Measurements from ENCODE around the gene DYSF. TPM values are rescaled to one million over a fixed set of nuclear protein-coding genes. Genes with fewer than 3 reads are reported as not detected.

Gene DYSF
- total RNA-seq, 4 donors from 2014 or later, result 4.2 to 26.6 (median 16.2) TPM

GRCh38 chr2:71458413-71459083 lies 5.2 kb downstream of the DYSF start:
- TF ChIP-seq CTCF (IDR thresholded peaks at IDR 0.05; ENCODE audit: low read depth), result no peak

DNA sequence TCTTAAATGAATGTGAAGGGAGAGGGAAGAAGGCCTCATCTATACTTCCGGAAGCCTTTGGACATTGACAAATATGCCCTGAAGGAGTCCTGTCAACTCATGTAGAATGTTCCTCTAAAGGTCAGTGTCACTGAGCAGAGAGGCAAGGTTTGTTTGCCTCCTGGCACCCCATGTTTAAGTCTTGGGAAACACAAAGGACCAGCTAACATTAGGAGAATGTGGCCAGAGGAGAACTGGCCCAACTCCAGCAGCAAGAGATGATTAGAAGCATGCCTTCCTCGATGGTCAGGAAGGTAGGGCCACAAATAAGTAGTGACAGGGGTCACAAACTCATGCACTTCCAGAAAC lies 5.7 kb downstream of the DYSF start:
- TF ChIP-seq CTCF (IDR thresholded peaks at IDR 0.05; ENCODE audit: low read depth), result no peak

GRCh38 chr2:71460056-71460455 lies 6.7 kb downstream of the DYSF start:
- no peak for TF ChIP-seq CTCF (IDR thresholded peaks at IDR 0.05; ENCODE audit: low read depth)

DNA sequence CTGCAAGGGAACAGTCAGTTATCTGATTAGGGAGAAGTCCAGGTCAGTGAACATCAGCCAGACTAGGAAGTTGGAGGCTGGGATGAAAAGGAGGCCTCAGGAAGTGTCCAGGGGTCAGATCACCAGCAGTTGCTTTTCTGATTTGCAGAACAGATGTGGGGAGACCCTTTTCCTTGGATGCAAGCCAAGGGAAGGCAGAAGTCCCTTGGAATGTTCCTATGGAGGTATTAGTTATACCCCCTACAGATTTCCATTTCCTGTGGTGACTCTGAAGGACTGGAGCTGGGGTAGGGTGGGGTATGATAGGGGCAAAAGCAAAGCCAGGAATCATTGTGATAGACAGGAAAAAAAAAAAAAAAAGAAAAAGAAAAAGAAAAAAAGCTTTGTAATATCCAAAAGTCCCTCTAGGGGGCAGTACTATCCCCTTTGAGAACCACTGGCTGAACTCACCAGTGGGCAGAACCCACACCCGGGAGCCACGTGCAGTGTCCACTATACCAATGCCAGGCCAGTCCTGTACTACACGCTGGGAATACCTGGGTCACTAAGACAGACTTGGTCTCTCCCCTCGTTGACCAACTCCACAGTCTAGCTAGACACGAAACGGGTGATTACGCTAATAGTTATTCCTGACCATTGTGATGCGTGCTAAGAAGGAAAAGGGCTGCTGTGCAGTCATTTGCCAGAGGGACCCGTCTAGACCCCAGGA lies 7.4 kb downstream of the DYSF start:
- TF ChIP-seq CTCF (IDR thresholded peaks at IDR 0.05; ENCODE audit: low read depth), result no peak

GRCh38 chr2:71461304-71461671 lies 7.9 kb downstream of the DYSF start:
- TF ChIP-seq CTCF (IDR thresholded peaks at IDR 0.05; ENCODE audit: low read depth), result no peak

- TF ChIP-seq CTCF (IDR thresholded peaks at IDR 0.05; ENCODE audit: low read depth), result no peak
These were observed 8.8 kb downstream of the DYSF start for GRCh38 chr2:71462056-71462605.

- TF ChIP-seq CTCF (IDR thresholded peaks at IDR 0.05; ENCODE audit: low read depth), result no peak
These were observed 9.4 kb downstream of the DYSF start for GRCh38 chr2:71462641-71463341.

All from subcutaneous adipose tissue (tissue), 4 donors.